ENCODE results near the gene RGPD6.
"Not testable (repeated sequence)": the region's sequence is repeated elsewhere in the genome, so short reads cannot be mapped to it uniquely, and the experiment has no call there.

DNA sequence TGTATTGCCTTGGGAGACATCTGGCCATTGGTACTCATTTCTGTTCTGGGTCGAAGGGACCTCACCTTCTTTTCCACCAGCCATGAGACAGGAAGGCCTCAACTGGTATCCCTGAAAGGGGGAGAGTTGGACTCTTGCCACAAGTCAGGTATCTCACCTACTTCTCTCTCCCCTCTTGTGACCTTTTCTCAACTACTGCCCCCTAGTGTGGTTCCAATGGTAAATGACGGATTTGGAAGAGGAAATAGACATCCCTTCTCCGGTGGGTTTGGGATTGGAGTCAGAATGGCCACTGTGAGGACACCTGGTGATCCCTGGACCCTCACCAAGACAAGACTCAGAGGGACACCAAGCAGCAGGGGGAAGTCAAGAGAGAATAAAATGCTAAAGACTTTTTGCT, 82.5 kb downstream of the RGPD6 start:
- not testable (repeated sequence) for TF ChIP-seq ZNF70 (CRISPR knock-in tag; IDR thresholded peaks at IDR 0.05); GLIS3 (CRISPR knock-in tag; IDR thresholded peaks at IDR 0.05); ZFP3 (CRISPR knock-in tag; IDR thresholded peaks at IDR 0.05); ZNF8 (CRISPR knock-in tag; IDR thresholded peaks at IDR 0.05); ZC3H10 (CRISPR knock-in tag; IDR thresholded peaks at IDR 0.05); TSHZ2 (CRISPR knock-in tag; IDR thresholded peaks at IDR 0.05); CREB5 (CRISPR knock-in tag; IDR thresholded peaks at IDR 0.05; ENCODE audit: low read depth); RARB (CRISPR knock-in tag; IDR thresholded peaks at IDR 0.05)
- TF ChIP-seq, protein P1, sequence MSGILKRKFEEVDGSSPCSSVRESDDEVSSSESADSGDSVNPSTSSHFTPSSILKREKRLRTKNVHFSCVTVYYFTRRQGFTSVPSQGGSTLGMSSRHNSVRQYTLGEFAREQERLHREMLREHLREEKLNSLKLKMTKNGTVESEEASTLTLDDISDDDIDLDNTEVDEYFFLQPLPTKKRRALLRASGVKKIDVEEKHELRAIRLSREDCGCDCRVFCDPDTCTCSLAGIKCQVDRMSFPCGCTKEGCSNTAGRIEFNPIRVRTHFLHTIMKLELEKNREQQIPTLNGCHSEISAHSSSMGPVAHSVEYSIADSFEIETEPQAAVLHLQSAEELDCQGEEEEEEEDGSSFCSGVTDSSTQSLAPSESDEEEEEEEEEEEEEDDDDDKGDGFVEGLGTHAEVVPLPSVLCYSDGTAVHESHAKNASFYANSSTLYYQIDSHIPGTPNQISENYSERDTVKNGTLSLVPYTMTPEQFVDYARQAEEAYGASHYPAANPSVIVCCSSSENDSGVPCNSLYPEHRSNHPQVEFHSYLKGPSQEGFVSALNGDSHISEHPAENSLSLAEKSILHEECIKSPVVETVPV (CRISPR knock-in tag; IDR thresholded peaks at IDR 0.05), result not testable (repeated sequence)
- TF ChIP-seq, protein P2, sequence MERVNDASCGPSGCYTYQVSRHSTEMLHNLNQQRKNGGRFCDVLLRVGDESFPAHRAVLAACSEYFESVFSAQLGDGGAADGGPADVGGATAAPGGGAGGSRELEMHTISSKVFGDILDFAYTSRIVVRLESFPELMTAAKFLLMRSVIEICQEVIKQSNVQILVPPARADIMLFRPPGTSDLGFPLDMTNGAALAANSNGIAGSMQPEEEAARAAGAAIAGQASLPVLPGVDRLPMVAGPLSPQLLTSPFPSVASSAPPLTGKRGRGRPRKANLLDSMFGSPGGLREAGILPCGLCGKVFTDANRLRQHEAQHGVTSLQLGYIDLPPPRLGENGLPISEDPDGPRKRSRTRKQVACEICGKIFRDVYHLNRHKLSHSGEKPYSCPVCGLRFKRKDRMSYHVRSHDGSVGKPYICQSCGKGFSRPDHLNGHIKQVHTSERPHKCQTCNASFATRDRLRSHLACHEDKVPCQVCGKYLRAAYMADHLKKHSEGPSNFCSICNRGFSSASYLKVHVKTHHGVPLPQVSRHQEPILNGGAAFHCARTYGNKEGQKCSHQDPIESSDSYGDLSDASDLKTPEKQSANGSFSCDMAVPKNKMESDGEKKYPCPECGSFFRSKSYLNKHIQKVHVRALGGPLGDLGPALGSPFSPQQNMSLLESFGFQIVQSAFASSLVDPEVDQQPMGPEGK (CRISPR knock-in tag; IDR thresholded peaks at IDR 0.05; ENCODE audit: borderline replicate concordance), result not testable (repeated sequence)
